Stimulated activated CD8-positive, alpha-beta memory T cell treated with anti-CD3 and anti-CD28 coated beads, Interleukin-2, amount 100 ng/mL, for 48 hours (primary cell): ENCODE results near the gene SMG7.
A peak's percentile ranks its signal among the peaks of the same experiment; 100 is the strongest.

ENCODE experiments used
- DNase-seq, 2 donors: peaks; one replicate each; pipeline ENCODE4 v3.0.0-alpha.2; 2020; ENCODE audit warnings: low read depth in 2 of 2

Gene SMG7

DNA sequence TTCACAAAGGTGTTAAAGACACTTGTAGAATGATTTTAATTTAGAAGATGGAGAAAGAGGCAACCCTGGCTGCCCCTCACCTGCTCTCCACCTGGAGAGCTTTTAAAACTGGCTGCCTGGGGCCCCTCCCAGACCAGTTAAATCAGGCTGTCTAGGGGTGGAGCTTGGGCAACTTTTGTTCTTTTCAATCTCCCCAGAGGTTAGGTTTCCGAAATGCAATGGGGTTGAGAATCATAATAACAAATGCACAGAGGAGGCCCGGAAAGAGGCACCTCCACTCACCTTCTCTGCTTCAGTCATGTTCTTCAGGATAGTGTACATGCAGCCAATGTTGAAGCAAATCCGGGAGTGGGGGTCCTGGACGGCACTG is 117.6 kb downstream of the SMG7 start:
- no peak for DNase-seq

DNA sequence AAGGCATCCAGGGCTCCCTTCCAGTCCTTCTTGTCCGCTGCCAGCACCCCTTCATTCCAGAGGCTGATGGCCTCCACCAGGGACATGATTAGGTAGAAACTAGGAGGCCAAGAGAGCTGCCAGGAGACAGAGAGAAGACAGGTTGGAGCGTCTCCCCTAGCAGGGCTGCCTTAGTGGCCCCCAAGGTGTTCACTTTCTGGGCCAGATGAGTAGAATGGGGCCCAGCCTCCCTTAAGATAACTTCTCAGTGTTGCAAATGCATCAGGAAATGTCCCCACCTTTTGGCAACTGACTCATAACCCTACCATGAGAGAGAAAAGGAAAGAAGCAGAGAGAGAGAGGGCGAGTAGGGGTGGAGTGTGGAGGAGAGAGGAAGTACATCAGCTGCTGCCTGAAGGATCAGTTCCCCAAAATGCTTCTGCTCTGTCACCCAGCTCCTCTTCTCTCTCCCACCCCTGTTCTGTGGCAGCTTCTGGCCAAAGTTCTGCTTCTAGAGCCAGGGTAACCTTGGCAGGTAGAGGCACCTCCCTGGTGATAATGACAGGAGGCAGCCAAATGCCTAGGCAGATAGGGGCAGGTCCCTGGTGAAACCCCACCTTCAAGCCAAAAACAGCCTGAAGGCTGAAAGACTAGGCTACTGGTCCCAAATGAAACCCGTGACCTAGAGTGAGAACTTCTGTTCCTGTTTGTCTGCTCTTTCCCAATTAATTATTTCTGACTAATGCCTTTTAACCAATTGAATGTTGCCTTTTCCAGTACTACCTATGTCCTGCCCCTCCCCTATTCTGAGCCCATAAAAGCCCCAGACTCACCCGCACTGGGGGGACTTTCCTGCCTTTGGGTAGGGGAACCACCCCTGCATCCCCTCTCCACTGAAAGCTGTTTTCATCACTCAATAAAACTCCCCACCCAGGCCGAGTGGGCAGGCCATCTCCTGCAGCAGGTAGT is 118.2 kb downstream of the SMG7 start, which contains the start of gene NCF2:
Gene NCF2 (minus strand): TSS at position 216 of the 948 bp plus-strand sequence. CDS start 130 bp downstream, at position 86.
- DNase-seq = peak in 1 of 2 donors; percentile 8

DNA sequence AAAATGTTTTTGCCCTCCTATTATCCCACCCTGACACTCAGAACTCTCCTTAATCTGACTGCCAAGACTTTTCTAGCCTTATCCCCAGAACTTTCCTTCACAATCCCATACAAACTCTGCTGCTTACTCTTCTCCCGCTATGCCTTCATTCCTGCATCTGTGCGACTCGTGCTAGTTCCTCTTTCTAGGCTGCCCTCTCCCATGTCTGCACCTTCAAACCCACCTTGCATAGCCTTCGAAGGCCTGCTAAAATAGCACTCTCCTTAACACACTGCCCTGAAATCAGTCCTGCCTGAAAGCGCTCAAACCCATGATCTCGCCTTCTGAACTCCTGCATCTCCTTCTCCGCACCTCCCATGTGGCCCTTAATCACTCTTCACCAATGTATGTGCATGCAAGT is 120.4 kb downstream of the SMG7 start:
- no peak for DNase-seq

DNA sequence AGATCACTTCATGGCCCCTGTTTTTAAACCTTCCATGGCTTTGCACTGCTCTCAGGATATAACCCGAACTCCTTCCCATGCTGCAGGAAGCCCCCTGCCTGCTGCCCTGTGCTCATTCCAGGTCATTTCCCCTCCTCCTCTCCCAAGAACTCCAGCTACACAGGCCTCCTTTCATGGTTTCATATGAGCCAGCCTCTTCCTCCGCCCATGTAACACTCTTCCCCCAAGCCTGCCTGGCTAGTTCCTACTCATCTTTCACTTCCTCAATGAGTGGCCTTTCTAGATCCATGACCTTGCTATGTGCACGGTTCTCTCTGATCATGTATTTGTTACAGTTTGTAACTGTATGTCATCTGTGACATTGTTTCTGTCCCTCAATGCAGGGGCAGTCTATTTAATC is 121.1 kb downstream of the SMG7 start:
- DNase-seq = no peak

DNA sequence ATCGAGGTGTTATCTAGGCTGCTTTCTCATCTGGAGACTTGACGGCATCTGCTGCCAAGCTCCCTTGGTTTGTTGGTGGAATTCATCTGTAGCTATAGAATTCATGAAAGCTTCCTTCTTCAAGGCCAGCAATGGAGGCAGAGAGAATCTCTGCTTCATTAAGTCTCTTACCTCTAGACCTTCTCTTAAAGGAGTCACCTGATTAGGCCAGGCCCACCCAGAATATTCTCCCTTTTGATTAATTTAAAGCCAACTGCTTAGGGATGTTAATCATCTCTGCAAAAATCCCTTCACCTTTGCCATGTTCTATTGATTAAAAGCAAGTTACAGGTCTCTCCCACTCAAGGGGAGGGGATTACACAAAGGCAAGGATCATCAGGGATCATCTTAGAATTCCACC is 123.2 kb downstream of the SMG7 start:
- DNase-seq = no peak

DNA sequence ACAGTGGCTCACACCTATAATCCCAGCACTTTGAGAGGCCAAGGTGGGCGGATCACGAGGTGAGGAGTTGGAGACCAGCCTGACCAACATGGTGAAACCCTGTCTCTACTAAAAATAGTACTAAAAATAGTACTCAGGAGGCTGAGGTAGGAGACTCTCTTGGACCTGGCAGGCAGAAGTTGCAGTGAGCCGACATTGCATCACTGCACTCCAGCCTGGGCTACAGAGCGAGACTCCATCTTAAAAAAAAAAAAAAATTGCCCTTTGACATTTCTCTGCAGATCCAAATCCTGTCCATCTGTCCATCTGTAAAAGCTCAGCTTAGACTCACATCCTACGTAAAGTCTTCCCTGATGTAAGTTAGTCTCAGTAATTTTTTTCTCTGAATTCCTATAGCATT is 124.2 kb downstream of the SMG7 start:
- no peak for DNase-seq

DNA sequence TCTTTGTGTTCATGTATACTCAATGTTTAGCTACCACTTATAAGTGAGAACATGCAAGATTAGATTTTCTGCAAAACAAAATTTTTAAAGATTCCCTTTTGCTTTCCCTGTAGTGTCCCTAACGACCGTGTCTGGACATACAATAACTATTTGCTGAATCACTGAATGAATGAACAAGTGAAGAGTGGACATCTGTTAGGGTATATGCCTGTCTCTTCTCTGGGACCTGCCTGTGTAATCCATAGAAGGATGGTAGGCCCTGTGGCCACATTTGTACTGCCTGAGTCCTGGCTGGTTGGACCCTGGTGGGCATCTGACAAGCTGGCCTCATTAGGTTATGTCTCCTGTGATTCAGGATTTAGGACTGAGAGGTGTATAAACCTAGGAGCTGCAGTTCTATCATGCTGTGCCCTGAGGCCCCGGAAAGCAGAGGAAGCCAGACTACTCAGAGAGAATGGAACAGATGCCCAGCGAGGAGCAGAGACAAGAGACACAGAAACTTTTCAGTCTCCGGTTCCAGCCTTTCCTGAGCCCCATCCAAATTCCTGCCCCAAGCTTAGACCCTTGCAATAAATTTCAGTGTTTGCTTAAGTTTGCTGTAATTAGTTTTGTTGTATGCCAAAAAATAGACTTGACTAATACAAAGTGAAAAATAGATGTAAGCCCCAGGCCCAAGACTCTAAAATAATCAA is 125.5 kb downstream of the SMG7 start:
- no peak for DNase-seq

DNA sequence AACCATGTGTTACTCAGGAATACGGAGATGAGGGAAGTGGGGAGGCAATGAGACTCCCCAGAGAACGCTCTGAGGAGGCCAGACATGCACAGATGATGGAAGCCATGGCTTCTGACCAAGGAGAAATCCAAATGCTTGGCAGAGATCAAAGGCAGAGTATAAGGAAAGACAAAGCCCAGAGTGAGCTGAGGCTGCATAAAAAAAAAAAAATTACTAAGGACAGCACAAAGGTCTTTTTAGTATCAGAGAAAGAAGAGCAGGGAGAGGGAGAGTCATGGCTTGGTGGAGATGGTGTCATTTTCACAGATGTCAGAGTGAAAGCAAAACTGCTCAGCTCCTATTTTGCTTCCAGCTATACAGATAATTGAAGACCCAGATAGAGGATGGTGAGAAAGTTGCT is 126.1 kb downstream of the SMG7 start:
- no peak for DNase-seq

DNA sequence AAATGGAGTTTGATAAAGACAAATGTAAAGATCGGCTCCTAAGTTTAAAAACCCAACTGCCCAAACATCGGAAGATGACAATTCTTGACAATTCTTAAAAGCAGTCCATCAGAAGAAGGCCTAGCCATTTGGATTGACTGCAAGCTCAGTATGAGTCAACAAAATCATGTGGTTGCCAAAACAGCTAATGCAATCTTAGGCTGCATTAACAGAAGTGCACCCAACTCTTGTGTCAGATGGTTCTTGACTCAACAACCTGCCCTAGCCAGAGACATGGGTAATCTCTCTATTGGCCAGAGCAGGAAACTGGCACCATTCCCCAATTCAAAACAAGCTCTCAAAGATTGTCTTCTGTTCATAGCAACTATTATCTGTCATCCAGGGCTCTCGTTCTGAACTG is 127.8 kb downstream of the SMG7 start:
- DNase-seq = no peak

DNA sequence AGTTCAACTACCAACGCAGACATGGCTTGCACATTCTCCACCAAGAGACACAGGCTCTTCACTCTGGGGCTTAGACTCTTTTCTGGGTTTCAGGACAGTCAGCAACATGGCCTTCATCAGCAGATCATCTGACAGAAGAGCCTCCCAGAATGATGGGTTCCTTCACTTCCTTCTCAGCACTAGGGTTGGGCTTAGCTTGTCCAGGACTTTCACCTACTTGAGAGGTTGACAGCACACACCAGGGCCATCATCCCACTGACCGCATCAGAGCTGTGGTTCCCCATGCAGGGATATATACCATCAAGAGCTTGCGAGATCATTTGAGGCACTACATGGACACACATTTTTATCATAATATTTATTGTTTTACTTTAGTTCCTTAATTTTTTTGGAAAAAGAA is 128.3 kb downstream of the SMG7 start:
- DNase-seq = no peak

DNA sequence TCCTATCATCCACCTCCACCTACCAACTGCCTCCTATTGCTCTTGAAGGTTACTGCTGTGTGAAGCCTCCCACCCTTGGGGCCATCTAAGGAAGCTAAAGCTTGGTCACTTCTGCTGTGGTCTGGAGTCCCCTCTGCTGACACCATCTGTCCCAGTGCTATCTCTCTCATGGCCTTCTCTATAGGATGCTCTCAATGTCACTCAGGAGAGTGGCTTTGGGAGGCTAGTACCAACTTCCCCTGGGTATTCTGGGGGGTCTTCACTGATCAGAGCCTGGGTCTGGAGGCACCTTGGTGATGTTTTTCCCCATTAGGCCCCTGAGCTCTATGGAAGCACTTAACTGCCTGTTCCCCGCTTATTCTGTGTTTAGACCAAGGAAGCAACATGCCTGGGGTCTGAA is 130.2 kb downstream of the SMG7 start:
- DNase-seq = no peak
